ENCODE results near the gene GPR3. TPM values are rescaled to one million over a fixed set of nuclear protein-coding genes. Genes with fewer than 3 reads are reported as not detected.
"Not testable (repeated sequence)": the region's sequence is repeated elsewhere in the genome, so short reads cannot be mapped to it uniquely, and the experiment has no call there.

Gene GPR3
- total RNA-seq, 4 donors from 2014 or later: 0.67 TPM; not detected in 3

- H3K27me3 ChIP-seq, ATAC-seq, H3K4me3 ChIP-seq, H3K9me3 ChIP-seq: not testable (repeated sequence)
- peak in 2 of 4 experiments; percentile 10 to 37 for TF ChIP-seq CTCF (IDR thresholded peaks at IDR 0.05)
- WGBS, 2 donors (ENCODE audit: low coverage in 1 of 2): 57% methylated on average over 1 of the region's 18 CpGs; no CpG with 5 or more reads in 1 of the 2 donors
- peaks cover 0 to 49% of the 10 kb centered on the region in 2 donors for H3K36me3 ChIP-seq
- peak overlapping the region; percentile 5 to 85 (median 72) for H3K27ac ChIP-seq
- H3K4me1 ChIP-seq: peaks cover 3 to 66% (median 46%) of the 10 kb centered on the region in 3 donors
Measured at GRCh38 chr1:27405598-27406361, 13.4 kb downstream of the GPR3 start.

- no peaks in the 10 kb centered on the region for H3K9me3 ChIP-seq
- H3K4me1 ChIP-seq: peaks cover 3 to 61% (median 46%) of the 10 kb centered on the region in 3 donors
- no peak for ATAC-seq
- peaks cover 4 to 54% of the 10 kb centered on the region in 2 donors for H3K36me3 ChIP-seq
- WGBS, 2 donors (ENCODE audit: low coverage in 1 of 2): 61% methylated on average over 4 of the region's 4 CpGs; no CpG with 5 or more reads in 1 of the 2 donors
- H3K27me3 ChIP-seq: no peaks in the 10 kb centered on the region
- TF ChIP-seq POLR2AphosphoS5 (IDR thresholded peaks at IDR 0.05) (no peak), EP300 (IDR thresholded peaks at IDR 0.05) (no peak), POLR2A (IDR thresholded peaks at IDR 0.05) (no peak), CTCF (IDR thresholded peaks at IDR 0.05) (no peak)
- no peak overlapping the region for H3K4me3 ChIP-seq
- peak overlapping the region in 3 of 4 donors; percentile 63 to 85 (median 81) for H3K27ac ChIP-seq
Measured at GRCh38 chr1:27406362-27406680, 13.9 kb downstream of the GPR3 start.

GRCh38 chr1:27406791-27407190 is 14.4 kb downstream of the GPR3 start:
- not testable (repeated sequence) for H3K4me3 ChIP-seq, H3K9me3 ChIP-seq, ATAC-seq, H3K27me3 ChIP-seq
- 100% methylated on average over 1 of the region's 2 CpGs; no CpG with 5 or more reads in 1 of the 2 donors for WGBS, 2 donors (ENCODE audit: low coverage in 1 of 2)
- Histone ChIP-seq H3K4me1 (peaks cover 3 to 56% (median 46%) of the 10 kb centered on the region in 3 donors), H3K27ac (peak overlapping the region in 3 of 4 donors; percentile 63 to 85 (median 81)), H3K36me3 (peaks cover 4 to 59% of the 10 kb centered on the region in 2 donors)

GRCh38 chr1:27408151-27408550 is 15.7 kb downstream of the GPR3 start:
- no peaks in the 10 kb centered on the region for H3K27me3 ChIP-seq
- H3K36me3 ChIP-seq: peaks cover 9 to 73% of the 10 kb centered on the region in 2 donors
- no peak for ATAC-seq
- no peaks in the 10 kb centered on the region for H3K9me3 ChIP-seq
- 80 to 91% methylated on average over 1 to 9 of the region's 9 CpGs for WGBS, 2 donors (ENCODE audit: low coverage in 1 of 2)
- H3K4me1 ChIP-seq: peaks cover 0 to 49% (median 34%) of the 10 kb centered on the region in 3 donors
- no peak overlapping the region for H3K27ac ChIP-seq
- H3K4me3 ChIP-seq: no peak overlapping the region
- TF ChIP-seq POLR2A (IDR thresholded peaks at IDR 0.05): no peak
- TF ChIP-seq EP300 (IDR thresholded peaks at IDR 0.05): no peak
- no peak for TF ChIP-seq POLR2AphosphoS5 (IDR thresholded peaks at IDR 0.05)
- no peak for TF ChIP-seq CTCF (IDR thresholded peaks at IDR 0.05)

GRCh38 chr1:27409669-27410068 is 17.2 kb downstream of the GPR3 start:
- Histone ChIP-seq H3K27ac (no peak overlapping the region), H3K4me1 (peaks cover 0 to 39% (median 21%) of the 10 kb centered on the region in 3 donors), H3K4me3 (no peak overlapping the region), H3K27me3 (no peaks in the 10 kb centered on the region), H3K9me3 (no peaks in the 10 kb centered on the region), H3K36me3 (peaks cover 12 to 88% of the 10 kb centered on the region in 2 donors)
- TF ChIP-seq CTCF (IDR thresholded peaks at IDR 0.05) (no peak), POLR2A (IDR thresholded peaks at IDR 0.05) (no peak), EP300 (IDR thresholded peaks at IDR 0.05) (no peak), POLR2AphosphoS5 (IDR thresholded peaks at IDR 0.05) (no peak)
- WGBS, 2 donors (ENCODE audit: low coverage in 1 of 2): 92 to 95% methylated on average over 2 to 4 of the region's 11 CpGs
- no peak for ATAC-seq

Measured in gastroesophageal sphincter (tissue), 4 donors.